Measurements from ENCODE around the gene SHISA7.

- TF ChIP-seq CTCF (IDR thresholded peaks at IDR 0.05; ENCODE audit: low read length): no peak
- no peak for TF ChIP-seq EZH2 (IDR thresholded peaks at IDR 0.05; ENCODE audit: borderline replicate concordance, low read length)
These were observed 37.5 kb downstream of the SHISA7 start for GRCh38 chr19:55405638-55406037.

All from OCI-LY1 (cell line).